ENCODE data around the gene CC2D2B. TPM values are rescaled to one million over a fixed set of nuclear protein-coding genes. Genes with fewer than 3 reads are reported as not detected.
"Not testable (repeated sequence)": the region's sequence is repeated elsewhere in the genome, so short reads cannot be mapped to it uniquely, and the experiment has no call there.

The CC2D2B gene
- total and polyA plus RNA-seq, 4 donors, result 2.8 to 4.2 (median 3.1) TPM

DNA sequence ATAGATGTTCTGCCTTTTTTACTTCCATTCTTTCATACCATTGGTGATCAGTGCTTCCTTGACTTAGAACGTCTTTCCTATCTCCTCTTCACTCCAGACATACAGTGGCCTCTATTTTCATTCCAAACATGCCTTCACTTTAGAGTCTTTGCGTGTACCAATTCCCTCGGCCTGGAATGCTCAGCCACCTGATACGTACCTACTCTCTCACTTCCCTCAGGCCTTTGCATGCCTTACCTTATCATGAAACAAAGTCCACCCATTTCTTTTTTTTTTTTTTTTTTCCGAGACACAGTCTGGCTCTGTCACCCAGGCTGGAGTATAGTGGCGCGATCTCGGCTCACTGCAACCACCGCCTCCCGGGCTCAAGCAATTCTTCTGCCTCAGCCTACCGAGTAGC is 133.4 kb downstream of the CC2D2B start:
- no peaks in the 10 kb centered on the region for H3K27me3 ChIP-seq (ENCODE audit: control insufficient read depth, insufficient read depth, low read length)
- peaks cover 6% of the 10 kb centered on the region for H3K4me1 ChIP-seq (ENCODE audit: control insufficient read depth, insufficient read depth, low read length)
- no peaks in the 10 kb centered on the region for H3K36me3 ChIP-seq (ENCODE audit: control insufficient read depth, insufficient read depth, low read length)
- H3K4me3 ChIP-seq (ENCODE audit: low read depth, low read length), result no peak overlapping the region
- 94% methylated on average over 4 of the region's 11 CpGs for WGBS (ENCODE audit: insufficient coverage)
- DNase-seq (ENCODE audit: low read depth in 4 of 6, low spot score in 6 of 6), result no peak
- no peaks in the 10 kb centered on the region for H3K9me3 ChIP-seq (ENCODE audit: control insufficient read depth, insufficient read depth, low read length)
- no peak overlapping the region for H3K27ac ChIP-seq (ENCODE audit: low read depth, low read length)

DNA sequence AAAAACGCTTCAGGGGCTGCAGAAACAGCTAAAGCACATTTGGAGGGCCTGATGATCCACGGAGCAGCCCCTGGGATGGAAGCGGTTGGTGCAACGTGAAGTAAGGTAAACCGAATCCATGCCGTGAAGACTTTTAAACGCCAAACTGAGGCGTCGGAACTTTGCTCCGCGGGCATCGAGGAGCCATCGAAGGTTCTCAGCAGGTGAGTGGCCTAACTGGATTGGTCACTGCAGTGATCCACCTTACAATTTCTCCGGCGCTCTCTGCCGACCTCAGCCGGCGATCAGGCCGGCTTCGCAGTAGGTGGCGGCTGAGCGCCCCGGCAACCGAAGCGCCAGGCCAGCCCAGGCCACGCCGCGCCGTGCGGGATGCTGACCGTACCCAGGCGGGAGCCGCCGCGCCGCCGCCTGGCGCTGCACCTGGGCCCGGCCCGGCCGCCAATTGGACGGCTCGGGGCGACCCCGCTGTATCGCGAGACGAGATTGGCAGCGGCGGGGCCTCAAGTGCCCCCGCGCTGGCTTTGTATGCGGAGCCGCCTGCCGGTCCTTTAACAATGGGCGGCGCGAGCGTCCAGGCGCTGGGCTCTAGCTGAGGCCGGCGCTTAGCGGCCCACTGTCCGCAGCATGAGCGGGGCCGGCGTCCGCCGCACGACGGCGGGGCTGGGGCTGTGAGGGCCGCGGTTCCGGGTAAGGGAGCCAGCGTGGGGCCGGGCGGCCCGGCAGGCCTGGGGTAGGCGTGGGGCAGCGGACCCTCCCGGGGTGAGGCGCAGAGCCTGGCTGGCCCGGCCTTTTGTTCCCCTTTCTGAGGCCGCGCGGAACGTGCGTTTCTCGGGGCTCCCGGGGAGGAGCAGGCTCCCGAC is 135.5 kb downstream of the CC2D2B start, which contains the start of gene CCNJ:
Gene CCNJ (plus strand): TSS at position 551 of the 860 bp plus-strand sequence. CDS start 811 bp downstream, outside the sequence.
- DNase-seq (ENCODE audit: low read depth in 4 of 6, low spot score in 6 of 6), result peak; percentile 58 to 97 (median 84)
- WGBS (ENCODE audit: insufficient coverage), result 1% methylated on average over 92 of the region's 92 CpGs
- Histone ChIP-seq H3K27ac (ENCODE audit: low read depth, low read length) (peak within 1 kb of the TSS; percentile 86), H3K4me3 (ENCODE audit: low read depth, low read length) (peak within 1 kb of the TSS; percentile 69), H3K36me3 (ENCODE audit: control insufficient read depth, insufficient read depth, low read length) (no peaks in the 10 kb centered on the region), H3K4me1 (ENCODE audit: control insufficient read depth, insufficient read depth, low read length) (peaks cover 6% of the 10 kb centered on the region), H3K27me3 (ENCODE audit: control insufficient read depth, insufficient read depth, low read length) (no peaks in the 10 kb centered on the region), H3K9me3 (ENCODE audit: control insufficient read depth, insufficient read depth, low read length) (no peaks in the 10 kb centered on the region)

DNA sequence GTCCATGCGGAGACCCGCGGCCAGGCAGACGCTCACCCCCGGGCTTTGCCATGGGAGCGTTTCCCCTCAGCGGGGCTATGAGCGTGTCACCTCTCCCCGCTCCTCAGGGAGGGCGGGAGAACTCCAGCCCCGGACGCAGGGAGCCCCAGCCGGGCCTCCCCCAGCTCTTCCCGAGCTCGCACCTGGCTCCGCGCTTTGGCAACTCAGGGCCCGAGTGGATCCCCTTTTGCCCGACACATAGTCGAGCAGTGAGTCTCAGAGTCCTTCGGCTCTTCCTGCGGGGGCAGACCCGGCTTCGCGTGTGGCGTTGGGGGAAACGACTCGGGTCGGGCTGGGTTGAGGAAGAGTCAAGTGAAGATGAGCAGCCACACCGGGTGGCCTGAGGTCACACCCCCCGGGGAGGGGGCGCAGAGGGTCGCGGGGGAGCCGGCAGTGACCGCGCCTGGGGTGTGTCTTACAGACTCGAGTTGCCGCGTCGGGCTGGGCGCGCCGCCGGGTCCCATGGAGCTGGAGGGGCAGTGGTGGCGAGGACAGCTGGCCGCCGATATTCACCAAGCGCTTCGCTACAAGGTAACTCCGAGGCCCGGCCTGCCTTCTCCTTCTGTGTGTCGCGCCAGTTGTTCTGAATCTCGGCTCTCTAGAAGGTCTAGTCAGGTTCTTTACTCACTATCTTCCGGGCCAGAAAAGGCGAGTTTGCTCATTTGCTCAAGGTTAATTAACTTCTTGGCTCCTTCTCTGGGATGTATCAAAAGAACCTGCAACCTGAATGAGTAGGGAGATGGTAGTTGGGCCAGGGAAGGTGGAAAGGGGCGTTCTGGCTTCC is 136.3 kb downstream of the CC2D2B start:
- WGBS (ENCODE audit: insufficient coverage), result under 1% methylated on average over 57 of the region's 58 CpGs
- no peaks in the 10 kb centered on the region for H3K36me3 ChIP-seq (ENCODE audit: control insufficient read depth, insufficient read depth, low read length)
- DNase-seq (ENCODE audit: low read depth in 4 of 6, low spot score in 6 of 6), result peak in 3 of 6 donors; percentile 31 to 68 (median 36)
- no peaks in the 10 kb centered on the region for H3K9me3 ChIP-seq (ENCODE audit: control insufficient read depth, insufficient read depth, low read length)
- H3K4me1 ChIP-seq (ENCODE audit: control insufficient read depth, insufficient read depth, low read length), result peaks cover 6% of the 10 kb centered on the region
- H3K4me3 ChIP-seq (ENCODE audit: low read depth, low read length), result peak overlapping the region; percentile 69
- H3K27me3 ChIP-seq (ENCODE audit: control insufficient read depth, insufficient read depth, low read length), result no peaks in the 10 kb centered on the region
- H3K27ac ChIP-seq (ENCODE audit: low read depth, low read length), result peak overlapping the region; percentile 86

DNA sequence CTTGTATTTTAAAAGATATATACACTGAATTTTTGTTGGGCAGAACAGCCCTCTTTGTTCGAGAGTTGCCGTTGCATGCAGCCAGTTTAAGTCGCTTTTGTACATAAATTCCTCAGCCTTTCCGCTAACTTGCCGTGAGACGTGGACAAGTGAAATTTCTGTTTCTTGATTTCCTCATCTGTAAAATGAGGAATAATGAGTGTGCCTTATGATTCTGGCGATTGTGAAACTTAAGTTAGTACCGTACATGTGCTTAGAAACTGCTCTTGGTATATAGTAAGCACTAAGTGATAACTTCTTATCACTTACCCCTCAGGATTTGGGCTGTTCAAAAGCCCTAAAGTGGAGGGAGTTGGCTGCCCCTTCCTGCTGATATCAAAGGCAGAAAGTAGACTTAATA is 137.0 kb downstream of the CC2D2B start:
- peak in 1 of 6 donors; percentile 29 for DNase-seq (ENCODE audit: low read depth in 4 of 6, low spot score in 6 of 6)
- no CpG with 5 or more reads among the region's 8 CpGs for WGBS (ENCODE audit: insufficient coverage)

DNA sequence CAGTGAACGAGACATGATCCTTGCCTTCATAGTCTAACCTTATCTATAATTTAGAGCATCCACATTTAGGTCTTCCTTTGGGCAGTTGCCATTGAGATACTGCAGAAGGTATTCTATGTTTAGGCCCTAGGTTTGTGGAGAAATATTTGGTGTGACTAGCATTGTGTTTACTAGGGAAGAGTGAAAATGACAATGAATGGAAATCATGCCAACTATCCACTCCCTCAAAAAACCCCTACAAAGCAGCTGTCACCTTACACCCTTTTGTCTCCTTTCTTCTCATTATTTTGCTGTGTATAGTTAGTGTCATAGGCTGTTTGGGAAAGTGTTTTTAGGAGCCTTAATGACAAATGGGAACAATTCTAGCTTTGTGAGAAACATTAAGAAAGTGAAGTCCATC is 138.8 kb downstream of the CC2D2B start:
- WGBS (ENCODE audit: insufficient coverage), result no CpG with 5 or more reads among the region's 1 CpG
- H3K9me3 ChIP-seq (ENCODE audit: control insufficient read depth, insufficient read depth, low read length), result no peaks in the 10 kb centered on the region
- DNase-seq (ENCODE audit: low read depth in 4 of 6, low spot score in 6 of 6), result no peak
- no peaks in the 10 kb centered on the region for H3K27me3 ChIP-seq (ENCODE audit: control insufficient read depth, insufficient read depth, low read length)
- no peak overlapping the region for H3K27ac ChIP-seq (ENCODE audit: low read depth, low read length)
- H3K36me3 ChIP-seq (ENCODE audit: control insufficient read depth, insufficient read depth, low read length), result no peaks in the 10 kb centered on the region
- H3K4me1 ChIP-seq (ENCODE audit: control insufficient read depth, insufficient read depth, low read length), result peaks cover 6% of the 10 kb centered on the region
- no peak overlapping the region for H3K4me3 ChIP-seq (ENCODE audit: low read depth, low read length)

More for the DNA sequence above, 137.0 kb downstream of the CC2D2B start:
- no peaks in the 10 kb centered on the region for H3K27me3 ChIP-seq (ENCODE audit: control insufficient read depth, insufficient read depth, low read length)
- peak overlapping the region; percentile 69 for H3K4me3 ChIP-seq (ENCODE audit: low read depth, low read length)
- no peaks in the 10 kb centered on the region for H3K36me3 ChIP-seq (ENCODE audit: control insufficient read depth, insufficient read depth, low read length)
- peaks cover 6% of the 10 kb centered on the region for H3K4me1 ChIP-seq (ENCODE audit: control insufficient read depth, insufficient read depth, low read length)
- no peaks in the 10 kb centered on the region for H3K9me3 ChIP-seq (ENCODE audit: control insufficient read depth, insufficient read depth, low read length)
- H3K27ac ChIP-seq (ENCODE audit: low read depth, low read length), result no peak overlapping the region

DNA sequence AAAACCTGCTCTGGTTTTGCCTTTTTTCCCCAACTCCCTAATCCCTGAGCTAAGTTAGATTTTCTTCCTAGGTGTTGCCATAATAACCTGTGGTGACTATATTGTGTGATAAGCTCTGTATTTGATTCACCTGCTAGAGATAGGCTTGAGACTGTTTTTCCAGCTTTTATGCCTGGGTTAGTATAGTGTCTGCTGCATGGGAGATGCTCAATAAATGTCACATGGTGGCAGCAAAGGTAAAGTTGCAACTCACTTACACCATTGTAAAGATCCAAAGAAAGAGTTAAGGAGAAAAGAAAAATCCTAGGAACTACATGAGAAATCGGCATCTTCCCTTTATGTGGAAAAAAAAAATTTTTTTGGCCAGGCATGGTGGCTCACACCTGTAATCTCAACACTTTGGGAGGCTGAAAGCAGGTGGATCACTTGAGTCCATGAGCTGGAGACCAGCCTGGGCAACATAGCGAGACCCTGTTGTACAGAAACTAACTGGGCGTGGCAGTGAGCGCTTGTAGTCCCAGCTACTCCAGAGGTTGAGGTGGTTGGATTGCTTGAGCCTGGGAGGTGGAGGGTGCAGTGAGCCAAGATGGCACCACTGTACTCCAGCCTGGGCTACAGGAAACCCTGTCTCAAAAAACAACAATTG is 139.4 kb downstream of the CC2D2B start:
- no peak overlapping the region for H3K27ac ChIP-seq (ENCODE audit: low read depth, low read length)
- WGBS (ENCODE audit: insufficient coverage), result 100% methylated on average over 3 of the region's 4 CpGs
- DNase-seq (ENCODE audit: low read depth in 4 of 6, low spot score in 6 of 6), result peak in 1 of 6 donors; percentile 58
- H3K4me3 ChIP-seq (ENCODE audit: low read depth, low read length), result no peak overlapping the region
- peaks cover 6% of the 10 kb centered on the region for H3K4me1 ChIP-seq (ENCODE audit: control insufficient read depth, insufficient read depth, low read length)
- H3K9me3 ChIP-seq (ENCODE audit: control insufficient read depth, insufficient read depth, low read length), result no peaks in the 10 kb centered on the region
- no peaks in the 10 kb centered on the region for H3K36me3 ChIP-seq (ENCODE audit: control insufficient read depth, insufficient read depth, low read length)
- H3K27me3 ChIP-seq (ENCODE audit: control insufficient read depth, insufficient read depth, low read length), result no peaks in the 10 kb centered on the region

DNA sequence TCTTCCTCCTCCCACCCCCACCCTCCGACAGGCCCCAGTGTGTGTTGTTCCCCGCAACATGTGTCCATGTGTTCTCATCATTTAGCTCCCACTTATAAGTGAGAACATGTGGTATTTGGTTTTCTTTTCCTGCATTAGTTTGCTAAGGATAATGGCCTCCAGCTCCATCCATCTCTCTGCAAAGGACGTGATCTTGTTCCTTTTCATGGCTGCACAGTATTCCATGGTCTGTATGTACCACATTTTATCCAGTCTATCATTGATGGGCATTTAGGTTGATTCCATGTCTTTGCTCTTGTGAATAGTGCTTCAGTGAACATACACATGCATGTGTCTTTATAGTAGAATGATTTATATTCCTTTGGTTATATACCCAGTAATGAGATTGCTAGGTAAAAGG is 140.2 kb downstream of the CC2D2B start:
- WGBS (ENCODE audit: insufficient coverage), result no CpG with 5 or more reads among the region's 3 CpGs
- not testable (repeated sequence) for H3K27ac ChIP-seq (ENCODE audit: low read depth, low read length); H3K4me1 ChIP-seq (ENCODE audit: control insufficient read depth, insufficient read depth, low read length); H3K9me3 ChIP-seq (ENCODE audit: control insufficient read depth, insufficient read depth, low read length); DNase-seq (ENCODE audit: low read depth in 4 of 6, low spot score in 6 of 6); H3K4me3 ChIP-seq (ENCODE audit: low read depth, low read length); H3K27me3 ChIP-seq (ENCODE audit: control insufficient read depth, insufficient read depth, low read length); H3K36me3 ChIP-seq (ENCODE audit: control insufficient read depth, insufficient read depth, low read length)

DNA sequence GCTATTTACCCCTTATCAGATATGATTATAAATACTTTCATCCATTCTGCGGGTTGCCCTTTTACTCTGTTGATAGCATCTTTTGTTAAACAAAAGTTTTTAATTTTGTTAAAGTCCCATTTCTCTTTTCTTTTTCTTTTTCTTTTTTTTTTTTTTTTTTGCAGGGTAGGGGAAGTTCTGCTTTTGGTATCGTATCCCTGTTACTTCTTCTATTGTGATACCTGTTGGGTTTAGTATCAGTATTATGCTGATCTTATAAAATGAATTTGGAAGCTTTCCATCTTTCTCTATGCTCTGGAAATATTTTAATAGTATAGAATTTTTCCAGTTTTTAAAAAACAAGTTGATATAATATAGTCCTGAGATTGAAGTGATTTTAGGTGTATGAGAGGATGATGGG is 141.6 kb downstream of the CC2D2B start:
- WGBS (ENCODE audit: insufficient coverage), result no CpG with 5 or more reads among the region's 2 CpGs
- DNase-seq (ENCODE audit: low read depth in 4 of 6, low spot score in 6 of 6), result no peak
- no peaks in the 10 kb centered on the region for H3K27me3 ChIP-seq (ENCODE audit: control insufficient read depth, insufficient read depth, low read length)
- no peaks in the 10 kb centered on the region for H3K36me3 ChIP-seq (ENCODE audit: control insufficient read depth, insufficient read depth, low read length)
- peaks cover 2% of the 10 kb centered on the region for H3K4me1 ChIP-seq (ENCODE audit: control insufficient read depth, insufficient read depth, low read length)
- H3K4me3 ChIP-seq (ENCODE audit: low read depth, low read length), result no peak overlapping the region
- no peaks in the 10 kb centered on the region for H3K9me3 ChIP-seq (ENCODE audit: control insufficient read depth, insufficient read depth, low read length)
- H3K27ac ChIP-seq (ENCODE audit: low read depth, low read length), result no peak overlapping the region

DNA sequence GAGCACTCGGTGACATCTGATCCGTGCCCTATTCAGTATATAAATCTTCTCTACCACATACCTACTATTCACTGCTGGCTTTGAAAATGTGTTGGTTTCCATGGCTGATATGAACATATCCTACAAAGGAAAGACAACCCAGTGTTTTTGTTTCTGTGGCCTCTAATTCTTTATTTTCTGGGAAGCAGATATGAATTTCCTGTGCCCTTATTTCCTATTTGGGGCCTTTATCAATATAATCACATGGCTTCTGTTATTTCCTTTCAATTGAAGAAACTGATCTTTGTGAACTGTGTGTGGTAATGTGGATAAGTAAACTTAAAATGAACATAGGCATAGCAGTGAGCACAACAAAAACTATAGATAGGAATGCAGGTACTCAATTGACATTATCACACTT is 146.2 kb downstream of the CC2D2B start:
- no peaks in the 10 kb centered on the region for H3K27me3 ChIP-seq (ENCODE audit: control insufficient read depth, insufficient read depth, low read length)
- no CpG with 5 or more reads among the region's 2 CpGs for WGBS (ENCODE audit: insufficient coverage)
- peaks cover 6% of the 10 kb centered on the region for H3K36me3 ChIP-seq (ENCODE audit: control insufficient read depth, insufficient read depth, low read length)
- DNase-seq (ENCODE audit: low read depth in 4 of 6, low spot score in 6 of 6), result no peak
- H3K4me1 ChIP-seq (ENCODE audit: control insufficient read depth, insufficient read depth, low read length), result no peaks in the 10 kb centered on the region
- H3K4me3 ChIP-seq (ENCODE audit: low read depth, low read length), result no peak overlapping the region
- no peaks in the 10 kb centered on the region for H3K9me3 ChIP-seq (ENCODE audit: control insufficient read depth, insufficient read depth, low read length)
- no peak overlapping the region for H3K27ac ChIP-seq (ENCODE audit: low read depth, low read length)

All from spinal cord (tissue), 10 donors.